Activated B cell treated with CpG ODN at 0.5 μM for 24 hours (primary cell): ENCODE results near the gene TDRD12. TPM values are rescaled to one million over a fixed set of nuclear protein-coding genes. Genes with fewer than 3 reads are reported as not detected.
"Not testable (repeated sequence)": the region's sequence is repeated elsewhere in the genome, so short reads cannot be mapped to it uniquely, and the experiment has no call there.

Experiments used
- ATAC-seq: fragments of 200-7000 bp; cut with Tn5 transposase; one replicate; pipeline ENCODE4 v1.10.0; 2021; ENCODE audit warnings: low read depth, mild to moderate bottlenecking, moderate library complexity
- CTCF ChIA-PET: fragments of 350-600 bp; sonication (Branson Sonifier 250); formaldehyde crosslinking; loops from one replicate; lab custom pipeline; 2021; ENCODE audit warnings: antibody characterized with exemption; lab: Charles Lee
- POLR2A ChIA-PET: fragments of 350-600 bp; sonication (Branson Sonifier 250); formaldehyde crosslinking; loops from one replicate; lab custom pipeline; 2021; ENCODE audit warnings: antibody characterized with exemption; lab: Charles Lee
- DNase-seq: peaks from one replicate; pipeline ENCODE4 v3.0.0; 2022
- H3K27ac Mint-ChIP-seq: one replicate; pipeline ENCODE4 v1.8.0; 2020; ENCODE audit warnings: mixed read lengths
- H3K27me3 Mint-ChIP-seq: one replicate; pipeline ENCODE4 v1.8.0; 2021; ENCODE audit warnings: mixed read lengths
- H3K36me3 Mint-ChIP-seq: one replicate; pipeline ENCODE4 v1.8.0; 2021; ENCODE audit warnings: low read depth, mixed read lengths
- H3K4me1 Mint-ChIP-seq: one replicate; pipeline ENCODE4 v1.8.0; 2021; ENCODE audit warnings: mixed read lengths
- H3K4me3 Mint-ChIP-seq: one replicate; pipeline ENCODE4 v1.8.0; 2020; ENCODE audit warnings: mild to moderate bottlenecking, mixed read lengths
- H3K9me3 Mint-ChIP-seq: one replicate; pipeline ENCODE4 v1.8.0; 2020; ENCODE audit warnings: mixed read lengths
- CTCF ChIP-seq: fragments of 200-600 bp; IDR thresholded peaks from one replicate; pipeline ENCODE4 v1.8.0; 2022; ENCODE audit warnings: antibody characterized with exemption, mild to moderate bottlenecking
- intact Hi-C: fragments of 100-400 bp; cut with micrococcal nuclease; formaldehyde crosslinking; loops from one replicate; pipeline ENCODE4 v1.15.1; 2024
- total RNA-seq: library from RNA; stranded (reverse); gene quantifications from 2 replicates; pipeline ENCODE4 v1.2.3, GENCODE V29; 2022

TDRD12 gene
- total RNA-seq, 1 donor from 2014 or later: 1.2 TPM

- H3K36me3 Mint-ChIP-seq: peaks cover 3% of the 10 kb centered on the region
- no peak for ATAC-seq
- no peaks in the 10 kb centered on the region for H3K4me1 Mint-ChIP-seq
- no peak for TF ChIP-seq CTCF
- H3K27me3 Mint-ChIP-seq: no peaks in the 10 kb centered on the region
- intact Hi-C loops: no loop called here
- H3K4me3 Mint-ChIP-seq: no peak overlapping the region
- CTCF ChIA-PET: no interaction called here
- H3K9me3 Mint-ChIP-seq: peaks cover 21% of the 10 kb centered on the region
- H3K27ac Mint-ChIP-seq: no peak overlapping the region
- POLR2A ChIA-PET: no interaction called here
- no peak for DNase-seq
These were observed 124.2 kb downstream of the TDRD12 start for GRCh38 chr19:32843716-32844245.

GRCh38 chr19:32848035-32848434, 128.5 kb downstream of the TDRD12 start:
- intact Hi-C loops, H3K27me3 Mint-ChIP-seq, H3K4me1 Mint-ChIP-seq, POLR2A ChIA-PET, H3K36me3 Mint-ChIP-seq, H3K9me3 Mint-ChIP-seq, ATAC-seq, CTCF ChIA-PET, H3K27ac Mint-ChIP-seq, H3K4me3 Mint-ChIP-seq, DNase-seq: not testable (repeated sequence)

- no peaks in the 10 kb centered on the region for H3K27me3 Mint-ChIP-seq
- TF ChIP-seq CTCF: no peak
- H3K36me3 Mint-ChIP-seq: no peaks in the 10 kb centered on the region
- DNase-seq: no peak
- POLR2A ChIA-PET: no interaction called here
- peaks cover 3% of the 10 kb centered on the region for H3K9me3 Mint-ChIP-seq
- intact Hi-C loops: no loop called here
- CTCF ChIA-PET: no interaction called here
- no peak for ATAC-seq
- no peak overlapping the region for H3K4me3 Mint-ChIP-seq
- no peaks in the 10 kb centered on the region for H3K4me1 Mint-ChIP-seq
- no peak overlapping the region for H3K27ac Mint-ChIP-seq
These were observed 132.6 kb downstream of the TDRD12 start for GRCh38 chr19:32852216-32852615.

- DNase-seq, H3K27ac Mint-ChIP-seq, CTCF ChIA-PET, H3K9me3 Mint-ChIP-seq, H3K4me1 Mint-ChIP-seq, H3K36me3 Mint-ChIP-seq, intact Hi-C loops, ATAC-seq, POLR2A ChIA-PET, H3K4me3 Mint-ChIP-seq, H3K27me3 Mint-ChIP-seq: not testable (repeated sequence)
These were observed 137.3 kb downstream of the TDRD12 start for GRCh38 chr19:32856818-32857217.

GRCh38 chr19:32857584-32857983, 138.0 kb downstream of the TDRD12 start:
- DNase-seq (no peak), ATAC-seq (no peak)
- intact Hi-C loops: no loop called here
- Mint-ChIP-seq H3K4me3 (no peak overlapping the region), H3K9me3 (no peaks in the 10 kb centered on the region), H3K27ac (no peak overlapping the region), H3K36me3 (no peaks in the 10 kb centered on the region), H3K4me1 (no peaks in the 10 kb centered on the region), H3K27me3 (no peaks in the 10 kb centered on the region)
- TF ChIP-seq CTCF: no peak
- ChIA-PET CTCF (no interaction called here), POLR2A (no interaction called here)

- Mint-ChIP-seq H3K27me3 (no peaks in the 10 kb centered on the region), H3K9me3 (no peaks in the 10 kb centered on the region), H3K4me3 (no peak overlapping the region), H3K4me1 (no peaks in the 10 kb centered on the region), H3K27ac (no peak overlapping the region), H3K36me3 (no peaks in the 10 kb centered on the region)
- DNase-seq (no peak), ATAC-seq (no peak)
- intact Hi-C loops: no loop called here
- ChIA-PET CTCF (no interaction called here), POLR2A (no interaction called here)
- TF ChIP-seq CTCF: no peak
These were observed 138.6 kb downstream of the TDRD12 start for GRCh38 chr19:32858155-32858554.
